Activated B cell treated with CpG ODN at 0.5 μM for 24 hours (primary cell): ENCODE data around the gene TRAF3. TPM values are rescaled to one million over a fixed set of nuclear protein-coding genes. Genes with fewer than 3 reads are reported as not detected.

Experiments
- ATAC-seq: fragments of 200-7000 bp; cut with Tn5 transposase; one replicate; pipeline ENCODE4 v1.10.0; 2021; ENCODE audit warnings: low read depth, mild to moderate bottlenecking, moderate library complexity
- CTCF ChIA-PET: fragments of 350-600 bp; sonication (Branson Sonifier 250); formaldehyde crosslinking; loops from one replicate; lab custom pipeline; 2021; ENCODE audit warnings: antibody characterized with exemption; lab: Charles Lee
- POLR2A ChIA-PET: fragments of 350-600 bp; sonication (Branson Sonifier 250); formaldehyde crosslinking; loops from one replicate; lab custom pipeline; 2021; ENCODE audit warnings: antibody characterized with exemption; lab: Charles Lee
- DNase-seq: peaks from one replicate; pipeline ENCODE4 v3.0.0; 2022
- H3K27ac Mint-ChIP-seq: one replicate; pipeline ENCODE4 v1.8.0; 2020; ENCODE audit warnings: mixed read lengths
- H3K27me3 Mint-ChIP-seq: one replicate; pipeline ENCODE4 v1.8.0; 2021; ENCODE audit warnings: mixed read lengths
- H3K36me3 Mint-ChIP-seq: one replicate; pipeline ENCODE4 v1.8.0; 2021; ENCODE audit warnings: low read depth, mixed read lengths
- H3K4me1 Mint-ChIP-seq: one replicate; pipeline ENCODE4 v1.8.0; 2021; ENCODE audit warnings: mixed read lengths
- H3K4me3 Mint-ChIP-seq: one replicate; pipeline ENCODE4 v1.8.0; 2020; ENCODE audit warnings: mild to moderate bottlenecking, mixed read lengths
- H3K9me3 Mint-ChIP-seq: one replicate; pipeline ENCODE4 v1.8.0; 2020; ENCODE audit warnings: mixed read lengths
- intact Hi-C: fragments of 100-400 bp; cut with micrococcal nuclease; formaldehyde crosslinking; loops from one replicate; pipeline ENCODE4 v1.15.1; 2024
- total RNA-seq: library from RNA; stranded (reverse); gene quantifications from 2 replicates; pipeline ENCODE4 v1.2.3, GENCODE V29; 2022
- TF ChIP-seq, protein P1 (sequence below): fragments of 200-600 bp; IDR thresholded peaks from one replicate; pipeline ENCODE4 v1.8.0; 2022; ENCODE audit warnings: antibody characterized with exemption, mild to moderate bottlenecking

TRAF3 gene, protein sequence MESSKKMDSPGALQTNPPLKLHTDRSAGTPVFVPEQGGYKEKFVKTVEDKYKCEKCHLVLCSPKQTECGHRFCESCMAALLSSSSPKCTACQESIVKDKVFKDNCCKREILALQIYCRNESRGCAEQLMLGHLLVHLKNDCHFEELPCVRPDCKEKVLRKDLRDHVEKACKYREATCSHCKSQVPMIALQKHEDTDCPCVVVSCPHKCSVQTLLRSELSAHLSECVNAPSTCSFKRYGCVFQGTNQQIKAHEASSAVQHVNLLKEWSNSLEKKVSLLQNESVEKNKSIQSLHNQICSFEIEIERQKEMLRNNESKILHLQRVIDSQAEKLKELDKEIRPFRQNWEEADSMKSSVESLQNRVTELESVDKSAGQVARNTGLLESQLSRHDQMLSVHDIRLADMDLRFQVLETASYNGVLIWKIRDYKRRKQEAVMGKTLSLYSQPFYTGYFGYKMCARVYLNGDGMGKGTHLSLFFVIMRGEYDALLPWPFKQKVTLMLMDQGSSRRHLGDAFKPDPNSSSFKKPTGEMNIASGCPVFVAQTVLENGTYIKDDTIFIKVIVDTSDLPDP
- total RNA-seq: 120 and 124 TPM in 2 replicates

GRCh38 chr14:102776761-102777710 is at the start of gene TRAF3:
Gene TRAF3 (plus strand): TSS chr14:102777449. CDS start chr14:102870202, 92,753 bp downstream.
- ATAC-seq: peak; percentile 59
- peaks cover 74% of the 10 kb centered on the region for H3K4me1 Mint-ChIP-seq
- CTCF ChIA-PET: no interaction called here

GRCh38 chr14:102728501-102728900 is 48.7 kb upstream of the TRAF3 start:
- H3K36me3 Mint-ChIP-seq: peaks cover 74% of the 10 kb centered on the region
- ChIA-PET POLR2A (no interaction called here), CTCF (interaction anchor here (0.7 to 1.5 kb wide), 2 partner anchors 29 to 204 kb away, joined by 3 read pairs; no protein-coding TSS in a partner anchor)
- TF ChIP-seq, protein P1, sequence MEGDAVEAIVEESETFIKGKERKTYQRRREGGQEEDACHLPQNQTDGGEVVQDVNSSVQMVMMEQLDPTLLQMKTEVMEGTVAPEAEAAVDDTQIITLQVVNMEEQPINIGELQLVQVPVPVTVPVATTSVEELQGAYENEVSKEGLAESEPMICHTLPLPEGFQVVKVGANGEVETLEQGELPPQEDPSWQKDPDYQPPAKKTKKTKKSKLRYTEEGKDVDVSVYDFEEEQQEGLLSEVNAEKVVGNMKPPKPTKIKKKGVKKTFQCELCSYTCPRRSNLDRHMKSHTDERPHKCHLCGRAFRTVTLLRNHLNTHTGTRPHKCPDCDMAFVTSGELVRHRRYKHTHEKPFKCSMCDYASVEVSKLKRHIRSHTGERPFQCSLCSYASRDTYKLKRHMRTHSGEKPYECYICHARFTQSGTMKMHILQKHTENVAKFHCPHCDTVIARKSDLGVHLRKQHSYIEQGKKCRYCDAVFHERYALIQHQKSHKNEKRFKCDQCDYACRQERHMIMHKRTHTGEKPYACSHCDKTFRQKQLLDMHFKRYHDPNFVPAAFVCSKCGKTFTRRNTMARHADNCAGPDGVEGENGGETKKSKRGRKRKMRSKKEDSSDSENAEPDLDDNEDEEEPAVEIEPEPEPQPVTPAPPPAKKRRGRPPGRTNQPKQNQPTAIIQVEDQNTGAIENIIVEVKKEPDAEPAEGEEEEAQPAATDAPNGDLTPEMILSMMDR: no peak
- no peak overlapping the region for H3K4me3 Mint-ChIP-seq
- DNase-seq (no peak), ATAC-seq (no peak)
- H3K27me3 Mint-ChIP-seq: no peaks in the 10 kb centered on the region
- intact Hi-C loops: no loop called here
- no peaks in the 10 kb centered on the region for H3K9me3 Mint-ChIP-seq
- H3K4me1 Mint-ChIP-seq: no peaks in the 10 kb centered on the region
- H3K27ac Mint-ChIP-seq: no peak overlapping the region

More at GRCh38 chr14:102776761-102777710, at the start of gene TRAF3:
- Mint-ChIP-seq H3K27ac (peak within 1 kb of the TSS; percentile 95), H3K9me3 (no peaks in the 10 kb centered on the region), H3K4me3 (peak within 1 kb of the TSS; percentile 84), H3K27me3 (no peaks in the 10 kb centered on the region), H3K36me3 (peaks cover 28% of the 10 kb centered on the region)
- intact Hi-C loops: loop anchor here (1.0 to 10.0 kb wide), 4 partner anchors 9 to 462 kb away; partner anchors contain the start of gene ZNF839
- TF ChIP-seq, protein P1: no peak
- POLR2A ChIA-PET: interaction anchor here (0.8 to 1.1 kb wide), 2 partner anchors 12 to 22 kb away, joined by 3 read pairs; no protein-coding TSS in a partner anchor
- DNase-seq: peak; percentile 87

GRCh38 chr14:102729268-102729667 is 48.0 kb upstream of the TRAF3 start:
- TF ChIP-seq, protein P1: no peak
- POLR2A ChIA-PET: no interaction called here
- Mint-ChIP-seq H3K36me3 (peaks cover 68% of the 10 kb centered on the region), H3K9me3 (no peaks in the 10 kb centered on the region), H3K4me3 (no peak overlapping the region), H3K27ac (no peak overlapping the region), H3K4me1 (no peaks in the 10 kb centered on the region), H3K27me3 (no peaks in the 10 kb centered on the region)
- CTCF ChIA-PET: interaction anchor here (1.5 kb wide), 1 partner anchor 204 kb away, joined by 3 read pairs; no protein-coding TSS in a partner anchor
- intact Hi-C loops: no loop called here
- no peak for DNase-seq
- ATAC-seq: no peak

GRCh38 chr14:102729825-102730224 is 47.4 kb upstream of the TRAF3 start:
- H3K27me3 Mint-ChIP-seq: no peaks in the 10 kb centered on the region
- TF ChIP-seq, protein P1: no peak
- no peak overlapping the region for H3K4me3 Mint-ChIP-seq
- DNase-seq (no peak), ATAC-seq (no peak)
- CTCF ChIA-PET: no interaction called here
- no peaks in the 10 kb centered on the region for H3K9me3 Mint-ChIP-seq
- intact Hi-C loops: no loop called here
- no peak overlapping the region for H3K27ac Mint-ChIP-seq
- POLR2A ChIA-PET: no interaction called here
- H3K36me3 Mint-ChIP-seq: peaks cover 66% of the 10 kb centered on the region
- no peaks in the 10 kb centered on the region for H3K4me1 Mint-ChIP-seq
